ENCODE results near the gene CHEK1.

The CHEK1 gene

DNA sequence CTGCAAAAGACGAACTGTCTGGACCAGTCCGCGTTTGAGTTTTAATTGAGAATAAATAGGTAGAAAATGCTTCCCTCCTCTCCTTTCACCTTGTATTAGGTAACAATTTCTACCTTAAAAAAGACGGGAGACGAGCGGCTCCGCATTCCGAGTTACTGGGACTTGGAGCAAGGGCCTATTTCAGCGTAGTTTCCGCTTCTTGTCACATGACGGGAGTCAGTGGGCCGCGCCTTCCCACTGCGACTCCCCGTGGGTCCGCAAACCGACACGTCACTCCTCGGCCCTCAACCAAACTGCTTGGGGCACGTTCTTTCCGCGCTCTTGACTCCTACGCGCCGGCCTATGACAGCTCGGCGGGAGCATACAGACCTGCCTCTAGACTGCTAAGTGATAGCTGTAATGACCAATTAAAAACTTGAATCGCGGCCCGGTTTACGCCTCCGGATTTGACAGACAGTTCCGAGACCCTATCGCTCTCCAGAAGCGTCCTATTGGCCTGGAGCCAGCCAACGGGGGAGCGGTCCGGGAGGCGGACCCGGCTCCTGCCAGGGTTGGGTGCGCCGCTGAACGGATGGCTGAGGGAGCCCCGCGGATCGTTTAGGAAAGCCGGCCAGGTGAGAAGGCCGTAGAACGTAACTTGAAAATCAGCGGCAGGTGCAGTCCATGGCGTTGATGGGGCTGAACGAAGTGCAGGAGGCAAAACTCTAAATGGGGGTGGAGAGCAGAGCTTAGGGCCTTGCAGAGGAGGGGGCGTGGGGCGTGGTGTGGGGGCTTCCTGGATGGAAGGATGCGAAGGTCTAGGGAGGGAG lies 32.5 kb upstream of the CHEK1 start, which contains the start of gene STT3A:
Gene STT3A (plus strand): TSS at position 548 of the 809 bp plus-strand sequence. CDS start 3,064 bp downstream, outside the sequence.
- Histone ChIP-seq H3K36me3 (peaks cover 22% of the 10 kb centered on the region), H3K27ac (peak within 1 kb of the TSS; percentile 92), H3K9me3 (no peaks in the 10 kb centered on the region), H3K4me2 (peak within 1 kb of the TSS; percentile 96), H3K9ac (peak within 1 kb of the TSS; percentile 94), H3K4me1 (peaks cover 38% of the 10 kb centered on the region), H4K20me1 (peaks cover 47% of the 10 kb centered on the region), H3K27me3 (no peaks in the 10 kb centered on the region), H3K4me3 (peak within 1 kb of the TSS; percentile 91)
- TF ChIP-seq Cebpa-rat (IDR thresholded peaks at IDR 0.05) = no peak

DNA sequence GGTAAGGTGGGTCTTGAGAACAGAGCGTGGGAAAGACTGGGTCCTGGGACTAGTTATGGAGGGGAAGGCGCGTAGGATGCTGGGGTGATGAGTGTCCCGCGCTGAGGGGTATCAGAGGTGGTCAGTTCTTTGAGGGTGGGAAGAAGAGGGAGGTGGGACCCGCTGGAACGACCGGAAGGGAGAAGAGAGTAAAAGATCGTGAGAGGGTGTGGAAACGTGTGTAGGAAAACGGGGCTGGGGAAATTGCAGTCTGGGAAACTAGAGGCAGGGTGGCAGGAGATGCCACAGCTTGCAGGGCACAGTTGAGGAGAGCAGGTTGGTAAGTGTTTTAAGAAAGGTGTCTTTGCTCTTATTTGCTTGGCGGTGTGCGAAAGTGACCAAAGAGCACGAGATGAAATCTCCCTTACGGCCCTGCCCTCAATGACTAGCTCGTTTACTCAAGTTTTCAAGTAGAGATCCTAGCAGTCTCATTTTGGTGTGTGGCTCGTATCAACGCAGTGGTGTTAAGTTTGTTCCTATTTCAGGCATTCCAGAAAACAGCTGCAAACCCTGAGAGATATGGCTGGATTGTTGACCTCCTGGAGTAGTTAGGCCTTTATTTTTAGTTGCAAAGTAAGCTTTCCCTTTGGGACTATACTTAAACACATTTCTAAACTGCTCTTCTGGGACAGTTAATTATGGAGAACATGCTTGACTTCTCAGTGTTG lies 31.7 kb upstream of the CHEK1 start:
- Histone ChIP-seq H3K4me1 (peaks cover 34% of the 10 kb centered on the region), H3K4me2 (peak overlapping the region; percentile 96), H3K4me3 (peak overlapping the region; percentile 91), H4K20me1 (peaks cover 54% of the 10 kb centered on the region), H3K9me3 (no peaks in the 10 kb centered on the region), H3K27me3 (no peaks in the 10 kb centered on the region), H3K9ac (peak overlapping the region; percentile 85), H3K36me3 (peaks cover 29% of the 10 kb centered on the region), H3K27ac (peak overlapping the region; percentile 62)
- TF ChIP-seq Cebpa-rat (IDR thresholded peaks at IDR 0.05) = no peak

- Histone ChIP-seq H3K4me3 (no peak overlapping the region), H3K27me3 (no peaks in the 10 kb centered on the region), H4K20me1 (peaks cover 65% of the 10 kb centered on the region), H3K9me3 (no peaks in the 10 kb centered on the region), H3K36me3 (peaks cover 46% of the 10 kb centered on the region), H3K4me2 (peak overlapping the region; percentile 96), H3K9ac (peak overlapping the region; percentile 15), H3K4me1 (peaks cover 33% of the 10 kb centered on the region), H3K27ac (no peak overlapping the region)
- TF ChIP-seq Cebpa-rat (IDR thresholded peaks at IDR 0.05) = no peak
Measured at GRCh38 chr11:125594958-125595357, 30.0 kb upstream of the CHEK1 start.

DNA sequence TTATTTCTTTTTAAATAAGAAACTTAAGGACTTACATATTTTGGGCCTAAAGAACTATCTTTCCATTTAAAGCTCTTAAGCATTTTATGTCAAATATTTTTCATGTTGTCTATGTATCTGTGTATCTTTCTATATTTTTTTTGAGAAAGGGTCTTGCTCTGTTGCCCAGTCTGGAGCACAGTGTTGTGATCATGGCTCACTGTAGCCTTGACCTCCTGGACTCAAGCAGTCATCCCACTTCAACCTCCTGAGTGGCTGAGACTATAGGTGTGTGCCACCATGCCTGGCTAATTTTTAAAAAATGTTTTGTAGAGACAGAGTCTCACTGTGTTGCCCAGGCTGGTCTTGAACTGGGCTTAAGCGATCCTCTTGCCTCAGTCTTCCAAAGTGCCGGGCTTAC lies 24.3 kb upstream of the CHEK1 start:
- H3K27ac ChIP-seq = no peak overlapping the region
- peaks cover 100% of the 10 kb centered on the region for H3K36me3 ChIP-seq
- H3K4me2 ChIP-seq = no peak overlapping the region
- no peaks in the 10 kb centered on the region for H3K27me3 ChIP-seq
- TF ChIP-seq Cebpa-rat (IDR thresholded peaks at IDR 0.05) = no peak
- H4K20me1 ChIP-seq = peaks cover 59% of the 10 kb centered on the region
- H3K4me1 ChIP-seq = peaks cover 3% of the 10 kb centered on the region
- no peaks in the 10 kb centered on the region for H3K9me3 ChIP-seq
- H3K4me3 ChIP-seq = no peak overlapping the region
- no peak overlapping the region for H3K9ac ChIP-seq

- no peak overlapping the region for H3K27ac ChIP-seq
- H3K4me1 ChIP-seq = no peaks in the 10 kb centered on the region
- H3K9ac ChIP-seq = no peak overlapping the region
- H4K20me1 ChIP-seq = peaks cover 33% of the 10 kb centered on the region
- peaks cover 100% of the 10 kb centered on the region for H3K36me3 ChIP-seq
- no peak overlapping the region for H3K4me3 ChIP-seq
- no peak for TF ChIP-seq Cebpa-rat (IDR thresholded peaks at IDR 0.05)
- no peaks in the 10 kb centered on the region for H3K27me3 ChIP-seq
- no peaks in the 10 kb centered on the region for H3K9me3 ChIP-seq
- no peak overlapping the region for H3K4me2 ChIP-seq
Measured at GRCh38 chr11:125603207-125603606, 21.8 kb upstream of the CHEK1 start.

- Histone ChIP-seq H3K9me3 (no peaks in the 10 kb centered on the region), H4K20me1 (peaks cover 19% of the 10 kb centered on the region), H3K4me3 (no peak overlapping the region), H3K36me3 (peaks cover 100% of the 10 kb centered on the region), H3K4me1 (no peaks in the 10 kb centered on the region), H3K27ac (no peak overlapping the region), H3K9ac (no peak overlapping the region), H3K4me2 (no peak overlapping the region), H3K27me3 (no peaks in the 10 kb centered on the region)
- TF ChIP-seq Cebpa-rat (IDR thresholded peaks at IDR 0.05) = no peak
Measured at GRCh38 chr11:125605417-125605816, 19.5 kb upstream of the CHEK1 start.

- TF ChIP-seq Cebpa-rat (IDR thresholded peaks at IDR 0.05) = no peak
- H3K27ac ChIP-seq = no peak overlapping the region
- no peak overlapping the region for H3K4me3 ChIP-seq
- no peak overlapping the region for H3K4me2 ChIP-seq
- no peaks in the 10 kb centered on the region for H3K9me3 ChIP-seq
- H3K4me1 ChIP-seq = no peaks in the 10 kb centered on the region
- H4K20me1 ChIP-seq = no peaks in the 10 kb centered on the region
- H3K27me3 ChIP-seq = no peaks in the 10 kb centered on the region
- peaks cover 97% of the 10 kb centered on the region for H3K36me3 ChIP-seq
- no peak overlapping the region for H3K9ac ChIP-seq
Measured at GRCh38 chr11:125609545-125609944, 15.4 kb upstream of the CHEK1 start.

DNA sequence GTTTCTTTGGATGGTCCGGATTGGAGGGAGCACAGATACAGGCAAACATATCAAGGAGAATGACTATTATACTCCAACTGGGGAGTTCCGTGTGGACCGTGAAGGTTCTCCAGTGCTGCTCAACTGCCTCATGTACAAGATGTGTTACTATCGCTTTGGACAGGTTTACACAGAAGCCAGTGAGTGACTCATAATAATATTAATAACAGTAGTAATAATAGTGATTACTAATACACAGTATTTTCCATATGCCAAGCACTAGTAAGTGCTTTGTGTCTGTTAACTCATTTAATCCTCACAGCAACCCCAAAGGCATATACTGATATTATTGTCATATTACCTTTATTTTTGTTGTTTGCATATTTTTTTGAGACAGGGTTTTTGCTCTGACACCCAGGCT lies 6.6 kb upstream of the CHEK1 start:
- peaks cover 8% of the 10 kb centered on the region; the same call in 1 of the 2 replicates for H4K20me1 ChIP-seq
- no peak overlapping the region for H3K4me2 ChIP-seq
- no peak for TF ChIP-seq Cebpa-rat (IDR thresholded peaks at IDR 0.05)
- no peak overlapping the region for H3K27ac ChIP-seq
- H3K9me3 ChIP-seq = no peaks in the 10 kb centered on the region
- no peak overlapping the region for H3K4me3 ChIP-seq
- no peak overlapping the region for H3K9ac ChIP-seq
- no peaks in the 10 kb centered on the region for H3K27me3 ChIP-seq
- peaks cover 8% of the 10 kb centered on the region; the same call in 1 of the 2 replicates for H3K4me1 ChIP-seq
- H3K36me3 ChIP-seq = peaks cover 94% of the 10 kb centered on the region

DNA sequence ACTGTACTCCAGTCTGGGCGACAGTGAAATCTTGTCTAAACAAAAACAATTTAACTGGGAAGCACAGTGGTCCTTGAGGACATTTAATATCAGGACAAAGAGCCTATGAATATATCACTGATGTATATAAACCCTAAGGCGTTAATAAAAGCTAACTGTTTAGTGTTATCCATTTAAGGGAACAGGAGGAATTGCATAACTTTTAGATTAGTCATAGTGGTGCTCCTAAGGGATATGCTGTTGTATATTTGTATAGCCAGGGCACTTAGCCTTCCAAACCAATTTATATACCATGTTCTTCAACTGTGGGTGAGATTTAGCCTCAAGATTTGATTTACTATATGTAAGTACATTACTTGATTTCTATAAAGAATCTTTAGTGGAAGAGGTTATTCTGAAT lies 3.0 kb upstream of the CHEK1 start:
- Histone ChIP-seq H3K27ac (no peak overlapping the region), H3K4me3 (no peak overlapping the region), H3K4me2 (no peak overlapping the region), H3K27me3 (no peaks in the 10 kb centered on the region), H4K20me1 (peaks cover 4% of the 10 kb centered on the region; the same call in 1 of the 2 replicates), H3K9ac (no peak overlapping the region), H3K9me3 (no peaks in the 10 kb centered on the region), H3K4me1 (peaks cover 23% of the 10 kb centered on the region), H3K36me3 (peaks cover 58% of the 10 kb centered on the region)
- TF ChIP-seq Cebpa-rat (IDR thresholded peaks at IDR 0.05) = no peak

- Histone ChIP-seq H3K4me1 (peaks cover 33% of the 10 kb centered on the region), H4K20me1 (no peaks in the 10 kb centered on the region), H3K4me3 (no peak overlapping the region), H3K27me3 (no peaks in the 10 kb centered on the region), H3K27ac (no peak overlapping the region), H3K4me2 (no peak overlapping the region), H3K9me3 (no peaks in the 10 kb centered on the region), H3K9ac (no peak overlapping the region), H3K36me3 (peaks cover 49% of the 10 kb centered on the region)
- TF ChIP-seq Cebpa-rat (IDR thresholded peaks at IDR 0.05) = no peak
Measured at GRCh38 chr11:125623064-125623463, 1.9 kb upstream of the CHEK1 start.
